C1 segment of cervical spinal cord (tissue), 14 donors: Measurements from ENCODE around the gene KCNK17.

ENCODE experiments used
- DNase-seq, 14 donors: peaks; one replicate each; lab custom pipeline; 2025; lab: John Stamatoyannopoulos, UW

Gene KCNK17

DNA sequence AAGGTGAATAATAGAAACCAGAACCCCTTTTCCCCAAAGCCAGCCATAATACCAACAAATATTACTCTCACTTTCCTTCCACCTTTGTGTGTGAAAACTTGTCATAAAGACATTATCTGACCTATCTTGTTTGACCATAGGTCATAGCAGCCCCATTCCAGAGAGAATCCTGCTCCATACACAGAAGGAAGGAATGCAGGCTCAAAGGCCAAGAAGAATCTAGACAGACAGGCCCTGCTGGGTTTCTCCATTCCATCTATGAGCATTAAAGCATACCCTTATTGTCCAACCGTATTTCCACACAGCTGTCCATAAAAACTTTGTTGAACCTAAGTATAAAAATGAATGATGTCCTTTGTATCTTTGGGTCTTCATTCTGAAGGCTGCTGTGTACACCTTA, 44.3 kb downstream of the KCNK17 start:
- no peak for DNase-seq

DNA sequence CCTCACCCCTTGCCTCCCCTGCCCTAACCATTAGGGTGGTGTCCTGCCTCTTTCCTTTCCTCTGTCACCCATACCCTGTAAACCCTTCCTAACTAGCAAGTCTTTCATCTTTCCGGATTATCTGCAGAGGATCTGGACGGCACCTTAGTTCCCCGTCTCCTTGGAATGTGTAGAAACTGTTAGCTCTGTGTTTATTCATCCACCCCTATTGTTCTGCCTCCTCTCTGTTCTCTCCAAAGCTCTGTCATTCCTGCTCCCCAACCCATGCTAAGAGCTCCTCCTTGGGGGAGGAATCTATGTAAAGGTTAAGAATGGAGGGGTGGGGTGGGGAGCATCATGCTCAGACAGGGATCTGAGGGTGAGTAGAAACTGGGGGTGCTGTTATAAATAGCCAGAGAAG, 45.5 kb downstream of the KCNK17 start:
- no peak for DNase-seq

DNA sequence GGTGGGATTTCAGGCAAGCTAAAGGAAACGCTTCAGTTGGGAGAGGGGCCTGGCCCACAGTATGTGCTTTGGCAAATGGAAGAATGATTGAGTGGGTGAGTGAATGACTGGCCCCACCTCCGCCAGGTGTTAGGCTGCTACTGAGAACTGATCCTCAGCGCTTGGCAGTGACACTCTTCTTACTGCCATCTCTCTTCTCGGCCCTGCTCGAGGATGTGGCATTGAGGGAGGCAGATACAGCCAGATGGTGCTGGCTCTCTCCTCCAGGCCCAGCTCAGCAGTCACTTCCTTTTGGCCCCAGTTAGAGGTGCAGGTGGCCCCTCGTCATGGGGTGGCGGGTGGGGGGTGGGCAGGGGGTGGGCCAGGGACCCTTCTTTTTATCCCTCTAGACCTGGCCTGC, 46.0 kb downstream of the KCNK17 start:
- no peak for DNase-seq

DNA sequence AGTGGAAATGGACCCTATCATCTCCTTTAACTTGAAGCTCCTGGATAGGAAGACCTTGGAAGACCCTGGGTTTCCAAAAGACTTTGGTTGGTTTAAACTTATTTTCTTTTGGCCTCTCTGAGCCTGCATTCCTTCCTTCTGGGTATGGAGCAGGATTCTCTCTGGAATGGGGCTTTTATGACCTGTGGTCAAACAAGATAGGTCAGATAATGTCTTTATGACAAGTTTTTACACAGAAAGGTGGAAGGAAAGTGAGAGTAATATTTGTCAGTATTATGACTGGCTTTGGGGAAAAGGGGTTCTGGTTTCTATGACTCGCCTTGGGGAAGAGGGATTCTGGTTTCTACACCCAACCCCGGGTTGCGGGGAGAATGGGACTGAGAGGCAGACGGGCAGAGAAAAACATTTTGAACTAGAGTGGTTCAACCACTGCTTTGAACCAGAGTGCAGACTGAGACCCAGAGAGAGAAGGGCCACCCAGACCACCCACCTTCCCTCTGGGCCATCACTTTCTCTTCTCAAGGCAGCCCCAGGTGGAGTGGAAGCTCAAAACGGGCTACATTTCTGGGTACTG, 47.4 kb downstream of the KCNK17 start:
- DNase-seq = no peak

DNA sequence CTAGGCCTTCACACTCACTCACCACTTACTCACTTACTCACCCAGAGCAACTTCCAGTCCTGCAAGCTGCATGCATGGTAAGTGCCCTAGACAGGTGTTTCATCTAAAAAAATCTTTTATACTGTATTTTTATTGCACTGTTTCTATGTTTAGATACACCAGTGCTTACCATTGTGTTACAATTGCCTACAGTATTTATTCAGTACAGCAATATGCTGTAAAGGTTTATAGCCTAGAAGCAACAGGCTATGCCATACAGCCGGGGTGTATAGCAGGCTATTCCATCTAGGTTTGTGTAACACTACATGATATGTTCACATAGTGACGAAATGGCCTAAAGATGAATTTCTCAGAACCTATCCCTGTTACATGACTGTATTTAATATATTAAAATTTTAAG, 47.8 kb downstream of the KCNK17 start:
- DNase-seq = no peak

DNA sequence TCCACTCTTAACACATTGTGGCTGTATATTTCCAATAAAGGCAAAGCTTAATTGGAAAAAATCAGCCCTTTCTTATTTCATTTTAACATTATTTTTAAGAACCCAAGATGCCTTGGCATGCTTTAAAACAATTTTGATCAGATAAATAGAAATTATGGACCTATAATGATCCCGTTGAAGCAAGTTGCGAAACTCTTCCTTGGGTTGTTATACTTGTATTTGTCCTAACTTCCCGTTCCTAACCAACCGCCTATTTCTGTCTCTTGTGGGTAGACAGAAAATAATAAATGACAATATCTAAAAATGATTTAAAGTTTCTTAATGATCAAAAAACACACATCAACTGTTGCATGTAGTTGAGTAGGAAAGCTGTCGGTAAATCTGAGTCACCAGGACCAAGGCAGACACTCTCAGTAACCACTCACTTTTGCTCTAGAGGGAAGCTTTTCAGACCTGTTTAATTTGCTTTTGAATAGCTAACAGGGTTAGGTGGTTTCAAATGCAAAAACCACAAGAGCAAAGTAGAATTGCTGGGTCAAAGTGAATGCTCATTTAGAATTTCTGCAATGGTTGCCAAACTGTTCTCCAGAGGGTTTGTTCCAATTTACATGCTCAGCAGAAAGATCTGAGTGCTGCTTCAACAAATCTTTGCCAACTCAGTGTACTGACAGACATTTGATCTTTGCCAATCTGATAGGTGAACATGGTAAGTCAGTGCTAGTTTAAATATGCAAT, 50.7 kb downstream of the KCNK17 start:
- DNase-seq = no peak

DNA sequence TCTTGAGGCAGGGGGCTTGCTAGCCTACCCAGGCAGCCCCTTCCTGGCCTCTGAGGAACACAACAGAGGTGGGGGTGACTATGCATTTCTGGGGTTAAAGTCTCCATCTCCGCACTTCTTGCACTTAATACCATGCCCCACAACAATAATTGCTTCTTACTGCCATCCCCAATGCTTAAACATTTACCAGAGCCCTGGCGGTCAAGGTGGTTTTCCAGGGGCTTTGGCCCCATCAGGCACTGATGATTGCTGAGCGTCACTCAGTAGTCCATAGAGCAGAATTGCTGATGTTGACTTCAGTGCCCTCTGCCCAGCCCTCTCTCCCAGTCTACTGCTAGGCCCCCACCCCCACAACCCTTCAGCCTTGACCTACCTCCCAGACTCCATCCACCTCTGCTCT, 52.5 kb downstream of the KCNK17 start:
- DNase-seq = no peak

DNA sequence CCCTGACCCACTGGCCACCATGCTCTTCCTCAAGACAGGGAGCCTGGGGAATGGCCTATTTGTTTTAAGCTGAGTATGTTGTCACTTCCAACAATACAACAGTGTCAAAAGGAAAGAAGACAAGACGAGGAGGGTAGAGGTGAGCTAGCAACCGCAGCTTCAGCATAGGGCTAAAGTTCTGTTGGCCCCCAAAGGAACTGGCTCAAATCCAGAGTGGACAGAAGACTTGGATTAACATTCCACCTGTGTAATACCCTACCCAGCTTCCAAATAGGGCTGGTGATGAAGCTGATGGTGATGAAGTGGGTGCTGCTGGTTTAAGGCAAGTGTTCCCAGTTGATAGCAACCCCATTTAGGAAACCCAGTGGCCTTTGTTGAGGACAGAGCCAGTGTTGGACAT, 53.3 kb downstream of the KCNK17 start:
- DNase-seq = no peak

DNA sequence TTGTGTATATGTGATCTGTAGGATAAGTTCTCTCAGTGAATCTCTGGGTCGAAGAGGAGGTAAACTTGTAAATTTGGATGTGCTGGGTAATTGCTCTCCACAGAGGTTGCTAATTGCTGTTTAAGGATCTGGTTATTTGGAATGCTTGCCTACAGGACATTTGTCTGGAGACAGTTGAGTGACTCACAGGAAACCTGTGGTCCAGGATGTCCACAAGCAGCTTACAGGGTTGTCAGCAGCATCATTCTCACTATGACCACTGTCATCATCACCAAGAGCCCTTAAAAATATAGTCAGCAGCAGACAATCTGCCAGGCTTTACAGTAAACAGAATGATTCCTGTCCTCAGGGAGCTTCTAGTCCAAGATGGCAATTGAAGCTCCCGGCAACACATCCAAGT, 53.8 kb downstream of the KCNK17 start:
- no peak for DNase-seq

DNA sequence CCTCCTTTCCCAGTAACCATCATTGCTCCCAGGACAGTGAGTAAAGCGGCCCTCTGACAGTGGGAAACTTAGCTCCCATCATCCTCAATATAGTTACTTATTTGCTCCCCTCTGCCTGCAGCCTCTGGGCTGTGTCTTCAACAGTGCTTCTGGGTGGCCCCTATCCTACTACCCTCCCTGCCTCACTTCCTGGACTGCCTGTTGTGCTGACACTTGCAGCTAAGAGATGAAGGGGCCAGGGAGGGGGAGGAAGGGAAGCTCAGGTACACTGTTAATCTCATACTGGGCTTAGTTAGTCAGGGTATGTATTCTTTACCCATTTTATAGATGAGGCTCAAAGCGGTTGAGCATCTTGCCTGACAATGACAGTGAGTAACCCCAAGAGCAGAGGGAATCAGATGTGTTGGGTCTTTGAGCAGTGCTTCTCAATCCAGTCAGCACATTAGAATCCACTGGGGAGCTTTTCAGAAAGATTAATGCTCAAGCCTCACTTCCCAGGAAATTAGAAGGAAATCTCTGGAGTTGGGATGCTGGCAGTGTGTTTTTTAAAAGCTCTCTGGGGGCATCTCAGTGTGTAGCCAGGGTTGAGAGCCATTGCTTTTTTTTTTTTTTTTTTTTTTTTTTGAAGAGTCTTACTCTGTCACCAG, 57.8 kb downstream of the KCNK17 start:
- no peak for DNase-seq

DNA sequence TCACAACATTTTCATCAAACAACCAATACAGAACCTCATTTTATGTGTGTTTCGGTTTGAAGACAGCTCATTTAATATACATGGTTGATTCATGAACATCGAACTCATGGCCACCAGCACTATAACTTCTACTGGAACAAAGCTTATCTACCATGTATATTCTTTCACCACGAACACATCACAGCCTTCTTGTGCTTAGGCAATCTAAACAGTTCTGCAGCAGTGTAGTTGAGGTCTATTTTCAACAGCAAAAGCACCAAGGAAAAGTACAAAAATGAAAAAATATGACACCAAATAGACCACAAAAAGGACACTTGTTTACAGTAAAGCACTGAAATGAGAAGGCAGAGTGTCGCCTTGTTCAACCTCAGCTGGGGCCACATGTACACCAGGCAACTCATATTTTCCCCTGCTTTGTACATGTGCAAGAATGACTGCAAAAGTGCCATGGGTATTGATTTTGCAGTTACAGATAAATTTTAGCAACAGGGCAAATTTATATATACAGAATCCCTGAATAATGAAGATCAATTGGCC, 59.2 kb downstream of the KCNK17 start:
- DNase-seq = no peak

DNA sequence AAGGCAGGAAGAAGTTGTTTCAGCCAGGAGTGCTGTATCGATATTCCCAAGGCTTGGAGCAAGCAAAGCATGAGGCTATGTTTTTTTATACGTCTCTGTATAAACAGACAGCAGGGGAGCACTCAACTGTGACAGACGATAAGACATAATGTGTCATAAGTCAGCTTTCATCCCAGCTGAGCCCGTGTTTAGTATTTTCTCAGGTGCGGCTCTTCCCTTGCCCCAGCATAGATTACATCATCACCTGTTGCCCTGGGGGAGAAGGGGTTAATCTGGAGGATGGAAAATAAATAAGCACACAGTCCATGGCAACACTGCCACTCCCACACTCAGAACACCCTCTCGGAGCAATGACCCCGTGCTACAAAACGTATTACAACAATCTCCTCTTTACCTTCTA, 62.8 kb downstream of the KCNK17 start:
- no peak for DNase-seq

DNA sequence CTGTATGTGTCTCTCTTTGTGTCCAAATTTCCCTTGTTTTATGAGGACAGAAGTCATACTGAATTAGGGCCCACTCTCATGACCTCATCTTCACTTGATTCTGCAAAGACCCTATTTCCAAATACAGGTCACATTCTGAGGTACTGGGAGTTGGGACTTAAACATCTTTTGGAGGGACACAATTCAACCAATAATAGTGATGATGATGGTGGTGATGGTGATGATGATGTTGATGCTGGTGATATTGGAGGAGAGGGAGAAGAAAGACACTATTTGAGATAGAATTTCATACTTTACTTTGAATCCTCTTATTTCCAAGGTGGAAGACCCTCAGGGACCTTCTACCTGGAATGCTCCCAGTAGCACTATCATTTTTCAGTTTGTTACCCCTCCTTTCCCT, 63.7 kb downstream of the KCNK17 start:
- no peak for DNase-seq

DNA sequence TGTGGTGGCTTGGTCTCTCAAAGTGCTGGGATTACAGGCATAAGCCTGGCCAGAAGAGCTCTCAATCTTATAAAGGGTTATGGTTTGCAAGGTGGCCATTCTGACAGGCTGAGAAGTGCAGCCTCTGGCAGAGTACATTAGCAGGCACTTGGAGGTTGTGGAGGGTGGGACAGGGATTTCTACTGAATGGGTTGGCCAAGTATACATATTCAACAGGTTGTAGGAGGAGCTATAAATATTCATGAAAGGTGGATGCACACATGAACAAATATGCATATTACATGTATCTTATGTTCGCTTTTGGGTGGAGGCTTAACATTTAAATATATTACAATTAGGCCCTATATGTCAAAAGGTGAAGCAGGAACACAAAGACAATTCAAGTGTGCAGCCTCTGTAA, 64.9 kb downstream of the KCNK17 start:
- DNase-seq = no peak
